Spleen (tissue), 11 donors: ENCODE data around the gene SCN4B. TPM values are rescaled to one million over a fixed set of nuclear protein-coding genes. Genes with fewer than 3 reads are reported as not detected.

Experiments used
- DNase-seq: peaks from one replicate; pipeline ENCODE4 v3.0.0-alpha.2; 2020
- H3K27ac ChIP-seq, 8 donors: fragments of 200-600 bp; sonication (generic) in 7 of 8; 1 replicate in 4 of 8; 2 replicates in 4 of 8; pipeline versions ENCODE4 v1.5.0 to v1.8.0; 2016 to 2021; ENCODE audit warnings: inconsistent platforms in 4 of 8, mild to moderate bottlenecking in 4 of 8, moderate library complexity in 1 of 8
- H3K27me3 ChIP-seq, 7 donors: fragments of 200-600 bp; sonication (generic) in 6 of 7; replicated peaks in 1 of 7; 1 replicate in 4 of 7; 2 replicates in 3 of 7; pipeline versions ENCODE4 v1.5.0 to v1.8.0; 2016 to 2021; ENCODE audit warnings: inconsistent platforms in 3 of 7, mild to moderate bottlenecking in 1 of 7
- H3K36me3 ChIP-seq, 6 donors: fragments of 200-600 bp; sonication (generic) in 5 of 6; 1 replicate in 4 of 6; 2 replicates in 2 of 6; pipeline versions ENCODE4 v1.5.0 to v1.8.0; 2016 to 2021; ENCODE audit warnings: inconsistent platforms in 2 of 6
- H3K4me1 ChIP-seq, 6 donors: fragments of 200-600 bp; sonication (generic) in 5 of 6; 1 replicate in 3 of 6; 2 replicates in 3 of 6; pipeline versions ENCODE4 v1.5.0 to v1.8.0; 2016 to 2021; ENCODE audit warnings: inconsistent platforms in 3 of 6
- H3K4me3 ChIP-seq, 8 donors: fragments of 200-600 bp; sonication (generic) in 7 of 8; 1 replicate in 4 of 8; 2 replicates in 4 of 8; pipeline versions ENCODE4 v1.5.0 to v1.8.0; 2016 to 2021; ENCODE audit warnings: inconsistent platforms in 4 of 8, mild to moderate bottlenecking in 4 of 8, moderate library complexity in 2 of 8
- H3K9me3 ChIP-seq, 8 donors: fragments of 200-600 bp; sonication (generic) in 7 of 8; 1 replicate in 4 of 8; 2 replicates in 4 of 8; pipeline versions ENCODE4 v1.5.0 to v1.8.0; 2016 to 2021; ENCODE audit warnings: inconsistent platforms in 4 of 8
- POLR2A ChIP-seq, 3 donors: fragments of 450-650 bp; IDR thresholded peaks; one replicate each; pipeline ENCODE4 v1.5.1; 2017; ENCODE audit warnings: antibody characterized with exemption in 3 of 3, mild to moderate bottlenecking in 1 of 3
- POLR2AphosphoS5 ChIP-seq, 3 donors: sonication (generic); formaldehyde crosslinking; IDR thresholded peaks; one replicate each; pipeline ENCODE4 v1.5.1; 2017; ENCODE audit warnings: antibody characterized with exemption in 3 of 3
- WGBS, 5 donors: extraction: QIAGEN DNeasy Blood & Tissue Kit in 3 of 5; methylation state at CpG; one replicate each; pipeline versions ENCODE4 v1.1.5 to v1.1.7; 2013 to 2018; 5-methylcytosine and 5-hydroxymethylcytosine counted together
- intact Hi-C: fragments of 100-400 bp; cut with DNase I; formaldehyde crosslinking; loops from one replicate; pipeline ENCODE4 v1.15.0; 2023; ENCODE audit warnings: low total_unique reads
- polyA plus RNA-seq, 3 donors: library from polyadenylated mRNA; stranded (reverse); fragments of 200-250 nt; gene quantifications; one replicate each; pipeline ENCODE4 v1.2.1, GENCODE V29; 2013
- total RNA-seq, 7 donors: library from RNA; depleted of rRNA in 3 of 7; stranded (reverse); fragments of >200 nt in 3 of 7; fragmentation: NEBNext Ultra II Directional in 4 of 7; extraction: Animal tissue kit (Norgen Biotek cat#: 25700) in 4 of 7; gene quantifications; one replicate each; pipeline versions ENCODE4 v1.1.0 to v1.2.1, GENCODE V29; 2016 to 2021
- TF ChIP-seq, protein P1 (sequence below), 11 experiments: fragments of 200-600 bp in 7 of 11; fragments of 450-650 bp in 4 of 11; sonication (generic) in 4 of 11; IDR thresholded peaks in 8 of 11; conservative IDR thresholded peaks in 3 of 11; 1 replicate in 7 of 11; 2 replicates in 4 of 11; pipeline versions ENCODE4 v1.4.0 to v1.8.0; 2016 to 2021; ENCODE audit warnings: antibody characterized with exemption in 11 of 11, inconsistent platforms in 4 of 11, mild to moderate bottlenecking in 1 of 11
- donor health status: healthy with polysubstance abuse.
- donor health status: DM: no; HTN: no; CAD: no; lungs with moderate emphysema.
- donor health status: DM: no; HTN: no; CAD: no.
- donor health status: Bipolar disorder and iron deficiency.
- donor health status: healthy.
- donor health status: DM: no; HTN: no; CAD: no.
- donor health status: DM: yes; HTN: yes; CAD: no.

Gene SCN4B
- total and polyA plus RNA-seq, 10 donors, result 0.06 to 1.9 (median 0.41) TPM; not detected in 2

DNA sequence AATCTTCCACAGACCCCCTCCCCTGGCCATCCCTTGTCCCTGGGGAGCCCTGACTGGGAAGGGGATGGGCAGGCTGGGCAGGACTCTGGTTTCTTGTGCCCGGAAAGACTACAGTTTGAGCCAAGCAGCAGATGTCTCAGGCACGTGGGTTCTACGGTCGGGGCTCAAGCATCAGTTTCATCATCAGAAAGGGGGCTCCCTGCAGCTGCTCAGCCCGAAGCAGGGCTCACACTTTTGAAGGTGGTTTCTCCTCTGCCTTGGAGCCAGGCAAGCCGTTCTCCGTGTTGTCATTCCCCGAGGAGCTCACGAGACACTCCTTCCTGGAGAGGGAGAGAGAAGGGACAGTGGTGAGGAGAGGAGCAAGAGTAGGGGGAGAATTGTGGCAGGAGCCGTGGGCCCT, 15.8 kb downstream of the SCN4B start:
- Histone ChIP-seq H3K4me1 (no peaks in the 10 kb centered on the region), H3K9me3 (no peaks in the 10 kb centered on the region), H3K27me3 (peaks cover 0 to 68% (median 0%) of the 10 kb centered on the region in 7 donors), H3K4me3 (no peak overlapping the region), H3K27ac (no peak overlapping the region), H3K36me3 (no peaks in the 10 kb centered on the region)
- intact Hi-C loops, result no loop called here
- WGBS, 5 donors, result 80 to 91% (median 87%) methylated on average over 10 of the region's 10 CpGs
- no peak for DNase-seq
- no peak for TF ChIP-seq POLR2AphosphoS5 (IDR thresholded peaks at IDR 0.05)
- no peak for TF ChIP-seq POLR2A (IDR thresholded peaks at IDR 0.05)
- TF ChIP-seq, protein P1, sequence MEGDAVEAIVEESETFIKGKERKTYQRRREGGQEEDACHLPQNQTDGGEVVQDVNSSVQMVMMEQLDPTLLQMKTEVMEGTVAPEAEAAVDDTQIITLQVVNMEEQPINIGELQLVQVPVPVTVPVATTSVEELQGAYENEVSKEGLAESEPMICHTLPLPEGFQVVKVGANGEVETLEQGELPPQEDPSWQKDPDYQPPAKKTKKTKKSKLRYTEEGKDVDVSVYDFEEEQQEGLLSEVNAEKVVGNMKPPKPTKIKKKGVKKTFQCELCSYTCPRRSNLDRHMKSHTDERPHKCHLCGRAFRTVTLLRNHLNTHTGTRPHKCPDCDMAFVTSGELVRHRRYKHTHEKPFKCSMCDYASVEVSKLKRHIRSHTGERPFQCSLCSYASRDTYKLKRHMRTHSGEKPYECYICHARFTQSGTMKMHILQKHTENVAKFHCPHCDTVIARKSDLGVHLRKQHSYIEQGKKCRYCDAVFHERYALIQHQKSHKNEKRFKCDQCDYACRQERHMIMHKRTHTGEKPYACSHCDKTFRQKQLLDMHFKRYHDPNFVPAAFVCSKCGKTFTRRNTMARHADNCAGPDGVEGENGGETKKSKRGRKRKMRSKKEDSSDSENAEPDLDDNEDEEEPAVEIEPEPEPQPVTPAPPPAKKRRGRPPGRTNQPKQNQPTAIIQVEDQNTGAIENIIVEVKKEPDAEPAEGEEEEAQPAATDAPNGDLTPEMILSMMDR (IDR thresholded peaks at IDR 0.05 in 8 of 11, conservative IDR thresholded peaks at IDR 0.05 in 3 of 11), result no peak

DNA sequence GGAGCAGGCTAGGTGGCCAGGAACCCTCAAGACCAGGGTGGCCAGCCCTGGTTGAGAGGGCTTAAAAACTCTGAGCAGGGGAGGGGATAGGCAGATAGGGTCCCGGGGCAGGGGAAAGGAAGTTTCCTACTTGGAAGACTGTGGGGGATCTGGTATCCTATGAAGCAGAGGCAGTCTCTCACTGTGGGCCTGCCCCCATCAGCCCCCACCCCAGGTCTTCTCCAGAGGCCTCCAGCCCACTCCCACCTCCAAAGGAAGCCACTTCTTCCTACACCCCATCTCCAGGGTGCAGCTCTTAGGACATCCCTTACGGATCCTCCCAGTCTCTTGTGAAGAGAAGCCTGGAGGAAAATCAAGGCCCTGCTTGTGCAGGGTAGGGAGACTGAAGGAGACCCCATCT, 16.3 kb downstream of the SCN4B start:
- intact Hi-C loops, result no loop called here
- H3K27me3 ChIP-seq, result peaks cover 0 to 64% (median 0%) of the 10 kb centered on the region in 7 donors
- 77 to 94% (median 80%) methylated on average over 2 of the region's 2 CpGs for WGBS, 5 donors
- no peak overlapping the region for H3K4me3 ChIP-seq
- DNase-seq, result no peak
- H3K36me3 ChIP-seq, result no peaks in the 10 kb centered on the region
- H3K4me1 ChIP-seq, result no peaks in the 10 kb centered on the region
- TF ChIP-seq POLR2A (IDR thresholded peaks at IDR 0.05) (no peak), POLR2AphosphoS5 (IDR thresholded peaks at IDR 0.05) (no peak)
- TF ChIP-seq, protein P1 (IDR thresholded peaks at IDR 0.05 in 8 of 11, conservative IDR thresholded peaks at IDR 0.05 in 3 of 11), result no peak
- no peaks in the 10 kb centered on the region for H3K9me3 ChIP-seq
- H3K27ac ChIP-seq, result no peak overlapping the region

DNA sequence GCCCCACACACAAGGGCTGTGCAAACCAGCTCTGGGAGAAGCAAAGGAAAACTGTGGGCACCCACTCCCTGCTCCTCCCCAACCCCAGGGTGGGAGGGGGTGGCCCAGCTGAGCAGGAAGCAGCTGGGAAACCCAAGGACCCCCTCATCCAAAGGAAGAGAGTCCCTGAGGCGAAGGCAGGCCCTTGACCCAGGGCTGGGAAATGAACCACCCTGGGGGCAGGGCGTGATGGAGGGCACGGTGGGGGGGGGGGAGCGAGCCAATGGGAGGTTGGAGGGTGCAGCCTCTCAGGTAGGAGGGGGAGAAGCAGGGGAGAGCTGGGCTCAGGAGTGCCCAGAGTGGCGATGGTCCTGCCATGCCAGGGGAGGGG, 16.8 kb downstream of the SCN4B start:
- Histone ChIP-seq H3K36me3 (no peaks in the 10 kb centered on the region), H3K9me3 (no peaks in the 10 kb centered on the region), H3K27ac (no peak overlapping the region), H3K4me3 (no peak overlapping the region), H3K27me3 (peaks cover 0 to 58% (median 0%) of the 10 kb centered on the region in 7 donors), H3K4me1 (no peaks in the 10 kb centered on the region)
- DNase-seq, result no peak
- intact Hi-C loops, result no loop called here
- WGBS, 5 donors, result 78 to 88% (median 83%) methylated on average over 5 of the region's 5 CpGs
- TF ChIP-seq POLR2AphosphoS5 (IDR thresholded peaks at IDR 0.05) (no peak), POLR2A (IDR thresholded peaks at IDR 0.05) (no peak)
- TF ChIP-seq, protein P1 (IDR thresholded peaks at IDR 0.05 in 8 of 11, conservative IDR thresholded peaks at IDR 0.05 in 3 of 11), result no peak

- intact Hi-C loops, result no loop called here
- DNase-seq, result no peak
- WGBS, 5 donors, result 70 to 78% (median 76%) methylated on average over 7 of the region's 7 CpGs
Measured at GRCh38 chr11:118135051-118135795, 17.4 kb downstream of the SCN4B start.

More at GRCh38 chr11:118135051-118135795, 17.4 kb downstream of the SCN4B start:
- no peaks in the 10 kb centered on the region for H3K36me3 ChIP-seq
- no peak overlapping the region for H3K27ac ChIP-seq
- H3K27me3 ChIP-seq, result peaks cover 0 to 53% (median 0%) of the 10 kb centered on the region in 7 donors
- TF ChIP-seq POLR2AphosphoS5 (IDR thresholded peaks at IDR 0.05) (no peak), POLR2A (IDR thresholded peaks at IDR 0.05) (no peak)
- TF ChIP-seq, protein P1 (IDR thresholded peaks at IDR 0.05 in 8 of 11, conservative IDR thresholded peaks at IDR 0.05 in 3 of 11), result no peak
- no peak overlapping the region for H3K4me3 ChIP-seq
- H3K9me3 ChIP-seq, result no peaks in the 10 kb centered on the region
- H3K4me1 ChIP-seq, result no peaks in the 10 kb centered on the region
